Tibial artery (tissue), 4 donors: ENCODE data around the gene ST3GAL5.
"Not testable (repeated sequence)": the region's sequence is repeated elsewhere in the genome, so short reads cannot be mapped to it uniquely, and the experiment has no call there.

Source experiments
- DNase-seq, 2 donors: peaks; one replicate each; pipeline ENCODE4 v3.0.0-alpha.2; 2019
- H3K27ac ChIP-seq, 2 donors: fragments of 200-600 bp; sonication (generic) in 1 of 2; 1 replicate in 1 of 2; 2 replicates in 1 of 2; pipeline ENCODE4 v1.5.1; 2018 to 2019; ENCODE audit warnings: mild to moderate bottlenecking in 1 of 2
- H3K27me3 ChIP-seq, 2 donors: fragments of 200-600 bp; sonication (generic) in 1 of 2; one replicate each; pipeline versions ENCODE4 v1.5.1 to v1.6.0; 2016 to 2019
- H3K36me3 ChIP-seq, 3 donors: fragments of 200-600 bp; sonication (generic) in 2 of 3; one replicate each; pipeline ENCODE4 v1.5.1; 2016 to 2019; ENCODE audit warnings: mild to moderate bottlenecking in 2 of 3
- H3K4me1 ChIP-seq, 4 donors: fragments of 200-600 bp; sonication (generic) in 2 of 4; 1 replicate in 3 of 4; 2 replicates in 1 of 4; pipeline ENCODE4 v1.5.1; 2016 to 2019
- H3K4me3 ChIP-seq, 2 donors: fragments of 200-600 bp; sonication (generic) in 1 of 2; 1 replicate in 1 of 2; 2 replicates in 1 of 2; pipeline ENCODE4 v1.5.1; 2018 to 2019; ENCODE audit warnings: mild to moderate bottlenecking in 2 of 2
- H3K9me3 ChIP-seq, 3 donors: fragments of 200-600 bp; sonication (generic) in 1 of 3; one replicate each; pipeline ENCODE4 v1.5.1; 2016 to 2019
- intact Hi-C: fragments of 100-400 bp; cut with DNase I; formaldehyde crosslinking; loops from one replicate; pipeline ENCODE4 v1.15.0; 2023; ENCODE audit warnings: low total_unique reads
- TF ChIP-seq, protein P1 (sequence below), 2 experiments: fragments of 200-600 bp in 1 of 2; fragments of 450-650 bp in 1 of 2; IDR thresholded peaks; one replicate each; pipeline ENCODE4 v1.5.1; 2017 to 2019; ENCODE audit warnings: antibody characterized with exemption in 2 of 2, mild to moderate bottlenecking in 1 of 2, moderate library complexity in 1 of 2

Gene ST3GAL5

GRCh38 chr2:85901155-85901554 lies 12.4 kb upstream of the ST3GAL5 start:
- intact Hi-C loops: no loop called here
- Histone ChIP-seq H3K27me3 (no peaks in the 10 kb centered on the region), H3K36me3 (no peaks in the 10 kb centered on the region), H3K4me3 (no peak overlapping the region), H3K9me3 (no peaks in the 10 kb centered on the region), H3K4me1 (peaks cover 0 to 14% (median 7%) of the 10 kb centered on the region in 4 donors), H3K27ac (no peak overlapping the region)
- DNase-seq: no peak
- TF ChIP-seq, protein P1, sequence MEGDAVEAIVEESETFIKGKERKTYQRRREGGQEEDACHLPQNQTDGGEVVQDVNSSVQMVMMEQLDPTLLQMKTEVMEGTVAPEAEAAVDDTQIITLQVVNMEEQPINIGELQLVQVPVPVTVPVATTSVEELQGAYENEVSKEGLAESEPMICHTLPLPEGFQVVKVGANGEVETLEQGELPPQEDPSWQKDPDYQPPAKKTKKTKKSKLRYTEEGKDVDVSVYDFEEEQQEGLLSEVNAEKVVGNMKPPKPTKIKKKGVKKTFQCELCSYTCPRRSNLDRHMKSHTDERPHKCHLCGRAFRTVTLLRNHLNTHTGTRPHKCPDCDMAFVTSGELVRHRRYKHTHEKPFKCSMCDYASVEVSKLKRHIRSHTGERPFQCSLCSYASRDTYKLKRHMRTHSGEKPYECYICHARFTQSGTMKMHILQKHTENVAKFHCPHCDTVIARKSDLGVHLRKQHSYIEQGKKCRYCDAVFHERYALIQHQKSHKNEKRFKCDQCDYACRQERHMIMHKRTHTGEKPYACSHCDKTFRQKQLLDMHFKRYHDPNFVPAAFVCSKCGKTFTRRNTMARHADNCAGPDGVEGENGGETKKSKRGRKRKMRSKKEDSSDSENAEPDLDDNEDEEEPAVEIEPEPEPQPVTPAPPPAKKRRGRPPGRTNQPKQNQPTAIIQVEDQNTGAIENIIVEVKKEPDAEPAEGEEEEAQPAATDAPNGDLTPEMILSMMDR (IDR thresholded peaks at IDR 0.05): no peak

- Histone ChIP-seq H3K4me1 (peaks cover 0 to 9% (median 6%) of the 10 kb centered on the region in 4 donors), H3K27me3 (no peaks in the 10 kb centered on the region), H3K36me3 (no peaks in the 10 kb centered on the region), H3K4me3 (no peak overlapping the region), H3K27ac (no peak overlapping the region), H3K9me3 (no peaks in the 10 kb centered on the region)
- intact Hi-C loops: no loop called here
- no peak for DNase-seq
- TF ChIP-seq, protein P1 (IDR thresholded peaks at IDR 0.05): no peak
These were observed 11.6 kb upstream of the ST3GAL5 start for GRCh38 chr2:85900366-85900765.

DNA sequence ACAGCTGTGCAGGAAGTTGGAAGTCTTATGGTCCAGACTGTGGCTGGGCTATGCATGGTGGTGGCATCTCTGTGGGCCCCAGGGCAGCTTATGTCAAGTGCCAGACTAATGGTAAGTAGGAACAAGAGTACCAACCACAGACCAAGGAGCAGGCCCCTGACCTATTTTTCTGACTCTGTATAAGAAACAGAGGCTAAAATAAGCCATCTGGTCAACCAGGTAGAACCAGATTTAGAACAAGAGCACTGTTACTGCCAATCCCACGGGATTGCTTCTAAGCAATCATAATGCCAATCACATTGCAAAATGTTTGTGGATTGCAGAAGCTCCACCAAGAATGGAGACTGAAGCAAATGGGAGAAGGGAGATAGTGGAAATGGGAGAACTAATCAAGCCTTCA lies 11.1 kb upstream of the ST3GAL5 start:
- Histone ChIP-seq H3K27me3 (no peaks in the 10 kb centered on the region), H3K4me1 (peaks cover 0 to 4% (median 2%) of the 10 kb centered on the region in 4 donors), H3K4me3 (no peak overlapping the region), H3K27ac (no peak overlapping the region), H3K36me3 (no peaks in the 10 kb centered on the region), H3K9me3 (no peaks in the 10 kb centered on the region)
- TF ChIP-seq, protein P1 (IDR thresholded peaks at IDR 0.05): no peak
- no peak for DNase-seq
- intact Hi-C loops: loop anchor here (10.0 kb wide), 1 partner anchor 95 kb away; no protein-coding TSS in a partner anchor

DNA sequence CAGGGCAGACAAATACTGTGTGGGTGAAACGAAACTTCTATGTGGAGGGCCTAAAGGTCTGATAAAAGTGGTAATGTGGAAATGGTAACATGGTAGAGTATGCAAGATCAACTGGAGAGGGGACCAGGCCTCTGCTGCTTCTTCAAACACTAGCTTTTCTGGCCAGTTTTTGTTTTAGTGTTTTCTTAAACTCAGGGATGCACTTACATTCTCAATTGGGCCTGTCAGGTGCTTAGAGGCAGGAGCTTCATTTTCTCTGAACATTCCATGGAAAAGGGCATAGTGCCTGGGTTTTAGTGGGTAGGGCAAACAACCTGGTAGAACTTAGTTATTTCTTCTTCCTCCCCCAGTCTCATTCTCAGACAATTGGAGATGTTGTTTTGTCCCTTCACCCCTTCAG lies 10.5 kb upstream of the ST3GAL5 start:
- no peaks in the 10 kb centered on the region for H3K4me1 ChIP-seq
- no peak overlapping the region for H3K27ac ChIP-seq
- H3K9me3 ChIP-seq: no peaks in the 10 kb centered on the region
- DNase-seq: no peak
- H3K36me3 ChIP-seq: no peaks in the 10 kb centered on the region
- no peak overlapping the region for H3K4me3 ChIP-seq
- TF ChIP-seq, protein P1 (IDR thresholded peaks at IDR 0.05): no peak
- intact Hi-C loops: loop anchor here (10.0 kb wide), 1 partner anchor 96 kb away; no protein-coding TSS in a partner anchor
- no peaks in the 10 kb centered on the region for H3K27me3 ChIP-seq

DNA sequence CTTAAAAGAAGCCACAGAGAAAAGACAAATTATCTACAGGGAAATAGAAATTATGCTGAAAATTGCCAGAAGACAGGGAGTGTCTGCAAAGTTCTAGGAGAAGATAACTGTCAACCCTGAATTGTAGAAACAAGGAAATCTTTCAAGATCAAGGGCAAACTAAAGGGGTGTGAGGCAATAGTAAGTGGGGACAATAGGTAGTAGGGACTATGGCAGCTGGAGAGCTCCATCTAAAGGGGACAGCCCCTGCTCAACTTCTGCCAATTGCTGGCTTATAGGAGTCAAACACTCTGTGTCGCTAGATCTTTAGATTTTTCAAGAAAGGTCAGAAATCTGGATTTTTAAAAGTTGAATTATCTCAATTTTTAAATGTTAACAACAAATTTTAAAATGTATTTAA lies 10.1 kb upstream of the ST3GAL5 start:
- intact Hi-C loops: loop anchor here (10.0 kb wide), 1 partner anchor 96 kb away; no protein-coding TSS in a partner anchor
- no peak for DNase-seq
- no peaks in the 10 kb centered on the region for H3K4me1 ChIP-seq
- H3K4me3 ChIP-seq: no peak overlapping the region
- H3K27ac ChIP-seq: no peak overlapping the region
- TF ChIP-seq, protein P1 (IDR thresholded peaks at IDR 0.05): no peak
- H3K36me3 ChIP-seq: no peaks in the 10 kb centered on the region
- H3K27me3 ChIP-seq: no peaks in the 10 kb centered on the region
- H3K9me3 ChIP-seq: no peaks in the 10 kb centered on the region

DNA sequence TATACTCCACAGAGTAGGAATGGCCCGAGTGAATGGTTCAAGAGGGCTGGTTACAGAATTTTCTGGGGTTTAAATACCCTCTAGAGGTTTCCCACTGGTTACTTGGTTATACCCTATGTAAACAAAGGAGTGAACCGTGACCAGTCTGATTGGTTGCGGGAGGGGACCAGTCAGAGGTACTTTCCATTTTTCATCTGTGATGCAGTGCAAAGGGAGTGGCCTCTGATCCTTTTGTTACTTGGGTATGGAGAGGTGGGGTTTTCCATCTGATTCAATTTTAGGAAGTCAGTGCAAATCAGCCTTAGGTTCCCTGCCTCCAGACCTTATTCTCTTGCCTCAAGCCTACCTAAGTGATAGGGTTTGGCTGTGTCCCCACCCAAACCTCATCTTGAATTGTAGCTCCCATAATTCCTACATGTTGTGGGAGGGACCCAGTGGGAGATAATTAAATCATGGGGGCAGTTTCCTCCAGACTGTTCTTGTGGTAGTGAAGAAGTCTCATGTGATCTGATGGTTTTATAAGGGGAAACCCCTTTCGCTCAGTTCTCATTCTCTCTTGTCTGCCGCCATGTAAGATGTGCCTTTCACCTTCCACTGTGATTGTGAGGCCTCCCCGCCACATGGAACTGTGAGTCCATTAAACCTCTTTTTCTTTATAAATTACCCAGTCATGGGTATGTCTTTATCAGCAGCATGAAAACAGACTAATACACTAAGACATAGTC lies 5.9 kb upstream of the ST3GAL5 start:
- not testable (repeated sequence) for DNase-seq, H3K9me3 ChIP-seq, H3K27me3 ChIP-seq, H3K4me3 ChIP-seq, H3K27ac ChIP-seq, H3K36me3 ChIP-seq
- intact Hi-C loops: loop anchor here (10.0 kb wide), 1 partner anchor 100 kb away; no protein-coding TSS in a partner anchor
- peaks cover 0 to 12% (median 10%) of the 10 kb centered on the region in 4 donors for H3K4me1 ChIP-seq
